ENCODE data around the gene CCDC88C.

Gene CCDC88C

DNA sequence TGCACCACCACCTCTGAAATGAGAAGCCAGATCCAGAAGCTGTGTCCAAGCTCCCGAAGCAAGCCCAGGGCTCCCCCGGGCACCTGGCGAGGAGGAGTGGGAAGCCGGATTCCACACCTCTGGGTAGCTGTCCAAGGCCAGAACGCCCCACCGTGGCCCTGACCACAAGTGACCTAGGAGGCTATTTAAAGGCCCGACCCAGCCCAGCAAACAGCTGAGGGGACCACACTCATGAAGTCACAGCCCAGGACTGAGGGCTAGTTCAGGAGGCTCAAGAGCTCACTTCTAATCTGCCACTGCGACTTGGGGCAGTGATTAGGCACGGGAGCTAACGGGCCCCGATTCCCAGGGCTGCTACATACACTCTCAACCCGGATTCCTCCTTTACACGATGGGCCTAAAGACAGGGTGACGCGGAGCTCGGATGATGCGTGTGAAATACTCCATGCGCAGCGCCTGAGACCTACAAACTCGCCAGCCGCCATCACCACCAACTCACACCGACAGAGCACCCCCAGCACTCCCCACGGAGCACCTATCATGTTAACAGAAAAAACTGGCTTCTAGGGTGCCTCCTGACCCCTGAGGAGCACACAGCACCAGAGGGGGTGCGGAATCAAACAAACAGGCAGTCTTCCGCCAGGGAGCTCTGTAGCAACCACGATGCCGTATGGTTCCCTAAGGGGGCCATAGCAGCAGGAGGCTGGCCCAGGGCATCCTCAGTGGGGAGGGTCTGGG lies 89.1 kb downstream of the CCDC88C start:
- no peaks in the 10 kb centered on the region for H3K79me2 ChIP-seq (ENCODE audit: control insufficient read depth, insufficient read depth, low read length)
- no peak overlapping the region for H3K27ac ChIP-seq (ENCODE audit: low read depth, low read length)
- no peak for DNase-seq
- H3K23ac ChIP-seq (ENCODE audit: low read length): no peak overlapping the region
- WGBS (ENCODE audit: extremely low coverage, insufficient coverage, low lambda C conversion rate): no CpG with 5 or more reads among the region's 27 CpGs
- no peak overlapping the region for H3K18ac ChIP-seq (ENCODE audit: low read length)
- H3K27me3 ChIP-seq (ENCODE audit: insufficient read depth, low read length, poor library complexity): no peaks in the 10 kb centered on the region
- no peak overlapping the region for H2BK5ac ChIP-seq (ENCODE audit: low read length)
- H3K4me3 ChIP-seq (ENCODE audit: low read length): no peak overlapping the region
- H4K5ac ChIP-seq (ENCODE audit: low read length): no peak overlapping the region
- no peak overlapping the region for H3K56ac ChIP-seq (ENCODE audit: low read length)
- no peaks in the 10 kb centered on the region for H3K79me1 ChIP-seq (ENCODE audit: low read length)
- H4K8ac ChIP-seq (ENCODE audit: low read depth, low read length): no peak overlapping the region
- no peak overlapping the region for H3K4ac ChIP-seq (ENCODE audit: low read depth, low read length)
- H3K9ac ChIP-seq (ENCODE audit: low read length): no peak overlapping the region
- H3K4me2 ChIP-seq (ENCODE audit: low read length): no peak overlapping the region
- no peaks in the 10 kb centered on the region for H3K36me3 ChIP-seq (ENCODE audit: control insufficient read depth, insufficient read depth, low read length)
- no peak overlapping the region for H2BK15ac ChIP-seq (replicated peaks; ENCODE audit: low read depth)
- no peak overlapping the region for H2AK5ac ChIP-seq (ENCODE audit: low read length)
- H3K4me1 ChIP-seq (ENCODE audit: control insufficient read depth, low read depth, low read length): peaks cover 2% of the 10 kb centered on the region
- no peak overlapping the region for H2BK120ac ChIP-seq (ENCODE audit: low read depth, low read length)

- Histone ChIP-seq H3K79me2 (ENCODE audit: control insufficient read depth, insufficient read depth, low read length) (no peaks in the 10 kb centered on the region), H3K9ac (ENCODE audit: low read length) (no peak overlapping the region), H3K56ac (ENCODE audit: low read length) (no peak overlapping the region), H3K79me1 (ENCODE audit: low read length) (no peaks in the 10 kb centered on the region), H3K27ac (ENCODE audit: low read depth, low read length) (no peak overlapping the region), H4K5ac (ENCODE audit: low read length) (no peak overlapping the region), H4K8ac (ENCODE audit: low read depth, low read length) (no peak overlapping the region), H2BK5ac (ENCODE audit: low read length) (no peak overlapping the region), H3K18ac (ENCODE audit: low read length) (no peak overlapping the region), H3K4me2 (ENCODE audit: low read length) (no peak overlapping the region), H3K23ac (ENCODE audit: low read length) (no peak overlapping the region), H2AK5ac (ENCODE audit: low read length) (no peak overlapping the region), H2BK120ac (ENCODE audit: low read depth, low read length) (no peak overlapping the region), H3K36me3 (ENCODE audit: control insufficient read depth, insufficient read depth, low read length) (no peaks in the 10 kb centered on the region), H2BK15ac (replicated peaks; ENCODE audit: low read depth) (no peak overlapping the region), H3K4me1 (ENCODE audit: control insufficient read depth, low read depth, low read length) (peaks cover 2% of the 10 kb centered on the region), H3K27me3 (ENCODE audit: insufficient read depth, low read length, poor library complexity) (no peaks in the 10 kb centered on the region), H3K4me3 (ENCODE audit: low read length) (no peak overlapping the region), H3K4ac (ENCODE audit: low read depth, low read length) (no peak overlapping the region)
- no CpG with 5 or more reads among the region's 10 CpGs for WGBS (ENCODE audit: extremely low coverage, insufficient coverage, low lambda C conversion rate)
- no peak for DNase-seq
Measured at GRCh38 chr14:91327661-91328312, 89.8 kb downstream of the CCDC88C start.

GRCh38 chr14:91327250-91327595 lies 90.4 kb downstream of the CCDC88C start:
- Histone ChIP-seq H3K56ac (ENCODE audit: low read length) (no peak overlapping the region), H3K27ac (ENCODE audit: low read depth, low read length) (no peak overlapping the region), H3K36me3 (ENCODE audit: control insufficient read depth, insufficient read depth, low read length) (no peaks in the 10 kb centered on the region), H3K18ac (ENCODE audit: low read length) (no peak overlapping the region), H3K79me2 (ENCODE audit: control insufficient read depth, insufficient read depth, low read length) (no peaks in the 10 kb centered on the region), H2AK5ac (ENCODE audit: low read length) (no peak overlapping the region), H3K4me2 (ENCODE audit: low read length) (no peak overlapping the region), H3K27me3 (ENCODE audit: insufficient read depth, low read length, poor library complexity) (no peaks in the 10 kb centered on the region), H3K9ac (ENCODE audit: low read length) (no peak overlapping the region), H2BK120ac (ENCODE audit: low read depth, low read length) (no peak overlapping the region), H3K4me3 (ENCODE audit: low read length) (no peak overlapping the region), H3K23ac (ENCODE audit: low read length) (no peak overlapping the region), H4K8ac (ENCODE audit: low read depth, low read length) (no peak overlapping the region), H3K79me1 (ENCODE audit: low read length) (no peaks in the 10 kb centered on the region), H3K4ac (ENCODE audit: low read depth, low read length) (no peak overlapping the region), H2BK5ac (ENCODE audit: low read length) (no peak overlapping the region), H3K4me1 (ENCODE audit: control insufficient read depth, low read depth, low read length) (peaks cover 2% of the 10 kb centered on the region), H4K5ac (ENCODE audit: low read length) (no peak overlapping the region), H2BK15ac (replicated peaks; ENCODE audit: low read depth) (no peak overlapping the region)
- DNase-seq: no peak
- WGBS (ENCODE audit: extremely low coverage, insufficient coverage, low lambda C conversion rate): no CpG with 5 or more reads among the region's 7 CpGs

- Histone ChIP-seq H2AK5ac (ENCODE audit: low read length) (no peak overlapping the region), H2BK120ac (ENCODE audit: low read depth, low read length) (no peak overlapping the region), H3K18ac (ENCODE audit: low read length) (no peak overlapping the region), H3K56ac (ENCODE audit: low read length) (no peak overlapping the region), H3K4me2 (ENCODE audit: low read length) (no peak overlapping the region), H3K27me3 (ENCODE audit: insufficient read depth, low read length, poor library complexity) (no peaks in the 10 kb centered on the region), H3K27ac (ENCODE audit: low read depth, low read length) (no peak overlapping the region), H3K36me3 (ENCODE audit: control insufficient read depth, insufficient read depth, low read length) (no peaks in the 10 kb centered on the region), H3K79me1 (ENCODE audit: low read length) (no peaks in the 10 kb centered on the region), H2BK5ac (ENCODE audit: low read length) (no peak overlapping the region), H3K4ac (ENCODE audit: low read depth, low read length) (no peak overlapping the region), H4K8ac (ENCODE audit: low read depth, low read length) (no peak overlapping the region), H3K4me3 (ENCODE audit: low read length) (no peak overlapping the region), H3K4me1 (ENCODE audit: control insufficient read depth, low read depth, low read length) (peaks cover 2% of the 10 kb centered on the region), H4K5ac (ENCODE audit: low read length) (no peak overlapping the region), H3K23ac (ENCODE audit: low read length) (no peak overlapping the region), H3K9ac (ENCODE audit: low read length) (no peak overlapping the region), H2BK15ac (replicated peaks; ENCODE audit: low read depth) (no peak overlapping the region), H3K79me2 (ENCODE audit: control insufficient read depth, insufficient read depth, low read length) (no peaks in the 10 kb centered on the region)
- DNase-seq: no peak
- WGBS (ENCODE audit: extremely low coverage, insufficient coverage, low lambda C conversion rate): no CpG with 5 or more reads among the region's 14 CpGs
Measured at GRCh38 chr14:91326514-91327249, 90.9 kb downstream of the CCDC88C start.

DNA sequence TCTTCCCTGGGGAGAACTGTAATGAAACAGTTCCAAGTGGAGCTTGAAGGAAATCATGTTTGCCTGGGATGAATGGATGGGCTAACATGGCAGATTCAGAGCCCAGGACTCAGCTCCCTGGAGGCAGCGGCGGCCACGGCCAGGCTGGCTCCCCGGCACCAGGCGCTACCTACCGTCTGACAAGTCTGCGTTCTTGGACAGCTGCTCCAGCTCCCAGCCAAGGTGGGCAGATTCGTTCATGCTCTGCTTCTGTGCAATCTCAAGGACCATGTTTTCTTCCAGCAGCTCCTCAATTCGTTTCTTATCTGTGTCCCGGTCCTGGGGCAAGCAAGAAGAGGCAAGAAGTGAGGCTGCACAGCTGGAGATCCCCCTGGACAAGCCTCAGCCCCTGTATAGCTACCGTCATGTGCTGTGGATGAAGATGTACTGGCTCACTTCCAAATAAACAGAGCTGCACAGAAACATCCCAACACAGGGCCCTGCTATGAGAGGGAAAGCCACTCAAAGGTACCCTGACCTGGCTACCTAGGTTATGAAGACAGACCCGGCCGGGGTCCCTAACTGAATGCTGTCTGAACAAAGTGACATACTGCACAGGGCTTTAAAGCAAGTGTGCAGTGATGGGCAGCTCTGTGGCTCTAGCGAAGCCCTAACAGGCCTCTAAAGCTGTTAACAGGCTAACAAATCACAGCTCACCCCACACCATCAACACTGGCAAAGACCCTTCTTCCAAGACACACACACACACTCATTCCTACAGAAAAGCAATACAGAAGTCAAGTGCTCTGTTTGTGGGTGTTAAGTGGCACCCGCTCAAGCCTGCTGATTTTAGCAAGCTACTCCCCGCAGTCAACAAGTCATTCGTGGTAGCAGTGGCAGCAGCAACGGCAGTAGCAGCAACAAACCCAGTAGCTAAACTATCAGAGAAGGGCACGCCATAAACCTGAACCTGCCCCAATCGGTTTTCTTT lies 92.7 kb downstream of the CCDC88C start:
- WGBS (ENCODE audit: extremely low coverage, insufficient coverage, low lambda C conversion rate): no CpG with 5 or more reads among the region's 20 CpGs
- Histone ChIP-seq H2BK120ac (ENCODE audit: low read depth, low read length) (no peak overlapping the region), H2AK5ac (ENCODE audit: low read length) (no peak overlapping the region), H3K4me2 (ENCODE audit: low read length) (no peak overlapping the region), H3K4ac (ENCODE audit: low read depth, low read length) (no peak overlapping the region), H3K18ac (ENCODE audit: low read length) (no peak overlapping the region), H4K8ac (ENCODE audit: low read depth, low read length) (no peak overlapping the region), H3K4me1 (ENCODE audit: control insufficient read depth, low read depth, low read length) (peaks cover 2% of the 10 kb centered on the region), H3K27me3 (ENCODE audit: insufficient read depth, low read length, poor library complexity) (no peaks in the 10 kb centered on the region), H4K5ac (ENCODE audit: low read length) (no peak overlapping the region), H3K4me3 (ENCODE audit: low read length) (no peak overlapping the region), H3K27ac (ENCODE audit: low read depth, low read length) (no peak overlapping the region), H3K9ac (ENCODE audit: low read length) (no peak overlapping the region), H3K79me1 (ENCODE audit: low read length) (no peaks in the 10 kb centered on the region), H3K79me2 (ENCODE audit: control insufficient read depth, insufficient read depth, low read length) (no peaks in the 10 kb centered on the region), H3K36me3 (ENCODE audit: control insufficient read depth, insufficient read depth, low read length) (no peaks in the 10 kb centered on the region), H3K23ac (ENCODE audit: low read length) (no peak overlapping the region), H2BK15ac (replicated peaks; ENCODE audit: low read depth) (no peak overlapping the region), H3K56ac (ENCODE audit: low read length) (no peak overlapping the region), H2BK5ac (ENCODE audit: low read length) (no peak overlapping the region)
- DNase-seq: no peak
